Measurements from ENCODE around the gene PPP1R1A.

The PPP1R1A gene

DNA sequence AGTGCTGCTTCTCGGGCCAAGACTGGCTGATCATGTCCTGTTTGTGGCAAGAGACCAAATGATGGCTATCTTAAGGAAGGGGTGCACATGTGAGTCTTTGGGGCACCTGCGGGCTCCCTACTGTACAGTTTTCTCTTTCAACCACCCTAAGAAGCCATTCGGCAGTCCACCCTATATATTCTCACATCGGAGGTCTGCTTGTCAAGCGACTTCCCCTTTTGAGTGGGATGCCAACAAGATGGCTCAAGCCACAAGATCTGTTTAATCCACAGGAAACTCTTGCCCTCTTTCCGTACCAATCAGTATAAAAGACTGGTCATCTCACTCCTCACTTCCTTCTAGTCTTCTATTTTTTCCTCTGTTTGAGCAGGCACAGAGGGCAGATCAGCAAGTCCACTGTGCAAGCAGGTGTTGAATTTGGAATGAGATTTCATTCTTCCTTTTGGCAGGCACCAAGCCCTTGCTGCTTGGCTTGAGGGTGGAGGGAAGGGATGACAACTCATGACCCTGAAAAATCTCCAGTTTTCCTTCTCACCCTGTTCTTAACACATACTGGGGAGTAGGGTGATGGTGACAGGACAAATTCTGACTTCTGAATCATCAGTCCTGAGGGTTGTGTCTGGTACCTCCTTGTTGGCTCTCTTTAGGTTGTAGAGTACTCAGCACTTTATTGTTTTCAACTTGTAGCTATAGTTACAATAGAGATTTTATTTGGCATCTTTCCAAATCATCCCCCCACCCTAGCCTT, 28.6 kb upstream of the PPP1R1A start:
- Histone ChIP-seq H3K36me3 (ENCODE audit: control insufficient read depth, insufficient read depth, low read length) (no peaks in the 10 kb centered on the region), H3K4me1 (ENCODE audit: control insufficient read depth, insufficient read depth, low read length) (no peaks in the 10 kb centered on the region), H3K9ac (ENCODE audit: low read length) (no peak overlapping the region), H3K27me3 (ENCODE audit: control insufficient read depth, insufficient read depth, low read length) (no peaks in the 10 kb centered on the region), H3K27ac (ENCODE audit: low read depth, low read length) (no peak overlapping the region), H3K4me3 (ENCODE audit: low read length) (no peak overlapping the region)

DNA sequence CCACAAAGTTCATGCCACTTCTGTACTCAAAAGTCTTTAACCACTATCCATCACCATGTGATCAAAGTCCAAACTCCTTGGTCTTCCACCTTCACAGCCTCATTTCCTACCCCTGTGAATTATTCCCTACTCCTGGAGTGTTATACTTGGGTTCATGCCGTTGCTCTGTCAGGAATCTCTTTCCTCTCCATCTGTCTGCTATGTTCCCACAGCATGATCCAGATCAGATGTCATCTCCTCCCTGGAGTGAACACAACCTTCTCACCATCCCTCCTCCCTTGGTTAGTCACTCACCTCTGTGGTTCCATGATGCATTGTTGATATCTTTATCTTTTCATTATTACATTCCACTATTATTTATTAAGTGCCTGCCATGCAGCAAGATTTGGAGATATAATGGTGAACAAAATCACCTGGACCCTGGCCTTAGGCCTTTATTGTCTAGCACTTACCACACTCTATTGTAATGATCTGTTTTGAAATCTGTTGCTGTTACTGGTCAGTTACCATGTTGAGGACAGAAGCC, 23.8 kb upstream of the PPP1R1A start:
- Histone ChIP-seq H3K27me3 (ENCODE audit: control insufficient read depth, insufficient read depth, low read length) (no peaks in the 10 kb centered on the region), H3K4me1 (ENCODE audit: control insufficient read depth, insufficient read depth, low read length) (no peaks in the 10 kb centered on the region), H3K36me3 (ENCODE audit: control insufficient read depth, insufficient read depth, low read length) (no peaks in the 10 kb centered on the region), H3K27ac (ENCODE audit: low read depth, low read length) (no peak overlapping the region), H3K4me3 (ENCODE audit: low read length) (no peak overlapping the region), H3K9ac (ENCODE audit: low read length) (no peak overlapping the region)

DNA sequence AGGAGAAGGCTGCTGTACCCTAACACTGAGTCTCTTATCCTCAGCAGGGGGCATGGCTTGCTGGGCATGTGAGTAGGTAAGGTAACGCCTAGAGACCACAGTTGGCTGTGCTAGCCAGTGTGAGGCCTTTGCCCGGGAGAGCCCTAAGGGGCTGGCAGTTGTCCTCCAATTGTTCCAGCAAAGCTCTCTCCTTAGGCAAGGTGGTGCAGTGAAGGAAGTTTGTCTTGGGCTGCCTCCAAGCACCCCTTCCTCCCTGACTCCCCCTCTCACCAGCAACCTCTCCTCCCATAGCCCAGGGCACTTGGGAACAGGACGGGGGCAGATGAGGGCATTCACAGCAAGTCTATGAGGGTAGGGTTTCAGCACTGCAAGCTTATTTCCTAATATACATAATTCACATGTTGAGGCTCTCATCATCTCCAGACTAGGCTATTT, 23.3 kb upstream of the PPP1R1A start:
- H3K27me3 ChIP-seq (ENCODE audit: control insufficient read depth, insufficient read depth, low read length) = no peaks in the 10 kb centered on the region
- H3K9ac ChIP-seq (ENCODE audit: low read length) = no peak overlapping the region
- no peaks in the 10 kb centered on the region for H3K36me3 ChIP-seq (ENCODE audit: control insufficient read depth, insufficient read depth, low read length)
- no peaks in the 10 kb centered on the region for H3K4me1 ChIP-seq (ENCODE audit: control insufficient read depth, insufficient read depth, low read length)
- no peak overlapping the region for H3K4me3 ChIP-seq (ENCODE audit: low read length)
- no peak overlapping the region for H3K27ac ChIP-seq (ENCODE audit: low read depth, low read length)

DNA sequence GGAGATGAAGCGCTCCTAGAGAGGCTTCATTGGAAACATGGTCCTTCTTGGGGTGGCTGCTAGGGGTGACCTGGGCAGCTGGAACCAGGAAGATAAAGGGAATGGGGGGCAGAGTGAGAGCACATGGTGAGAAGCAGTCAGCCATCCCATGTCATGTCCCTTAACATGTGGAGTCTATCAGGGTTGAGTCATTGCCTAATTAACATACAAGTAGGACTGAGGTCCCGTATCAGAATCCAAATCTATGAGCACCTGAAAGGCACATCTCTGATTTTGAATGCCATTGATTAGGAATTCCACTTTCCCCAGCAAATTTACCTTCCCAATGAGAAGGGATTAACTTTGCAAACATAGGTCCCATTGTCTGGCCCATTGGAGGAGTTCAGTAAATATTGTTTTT, 20.3 kb upstream of the PPP1R1A start:
- no peaks in the 10 kb centered on the region for H3K27me3 ChIP-seq (ENCODE audit: control insufficient read depth, insufficient read depth, low read length)
- H3K4me1 ChIP-seq (ENCODE audit: control insufficient read depth, insufficient read depth, low read length) = no peaks in the 10 kb centered on the region
- H3K9ac ChIP-seq (ENCODE audit: low read length) = no peak overlapping the region
- H3K27ac ChIP-seq (ENCODE audit: low read depth, low read length) = no peak overlapping the region
- no peak overlapping the region for H3K4me3 ChIP-seq (ENCODE audit: low read length)
- H3K36me3 ChIP-seq (ENCODE audit: control insufficient read depth, insufficient read depth, low read length) = no peaks in the 10 kb centered on the region

DNA sequence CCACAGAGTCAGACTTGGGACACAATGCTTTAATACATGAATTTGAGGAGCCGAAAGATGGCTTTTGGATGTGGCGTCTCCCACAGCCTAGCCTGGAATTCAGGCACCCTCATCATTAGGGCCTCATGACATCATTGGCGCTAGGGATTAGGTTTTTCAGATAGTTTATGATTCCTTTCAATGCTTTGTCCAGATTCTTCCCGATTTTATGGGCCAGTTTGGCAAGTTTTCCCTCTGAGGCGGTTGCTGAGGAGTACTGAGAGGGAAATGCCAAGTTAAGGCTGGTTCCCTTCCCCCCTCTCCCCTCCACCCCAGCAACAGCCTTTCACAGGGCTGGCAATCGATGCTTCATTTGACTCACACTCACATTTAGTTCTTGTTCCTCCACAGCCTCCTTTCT, 19.7 kb upstream of the PPP1R1A start:
- Histone ChIP-seq H3K36me3 (ENCODE audit: control insufficient read depth, insufficient read depth, low read length) (no peaks in the 10 kb centered on the region), H3K27ac (ENCODE audit: low read depth, low read length) (no peak overlapping the region), H3K4me3 (ENCODE audit: low read length) (no peak overlapping the region), H3K9ac (ENCODE audit: low read length) (no peak overlapping the region), H3K4me1 (ENCODE audit: control insufficient read depth, insufficient read depth, low read length) (no peaks in the 10 kb centered on the region), H3K27me3 (ENCODE audit: control insufficient read depth, insufficient read depth, low read length) (no peaks in the 10 kb centered on the region)

DNA sequence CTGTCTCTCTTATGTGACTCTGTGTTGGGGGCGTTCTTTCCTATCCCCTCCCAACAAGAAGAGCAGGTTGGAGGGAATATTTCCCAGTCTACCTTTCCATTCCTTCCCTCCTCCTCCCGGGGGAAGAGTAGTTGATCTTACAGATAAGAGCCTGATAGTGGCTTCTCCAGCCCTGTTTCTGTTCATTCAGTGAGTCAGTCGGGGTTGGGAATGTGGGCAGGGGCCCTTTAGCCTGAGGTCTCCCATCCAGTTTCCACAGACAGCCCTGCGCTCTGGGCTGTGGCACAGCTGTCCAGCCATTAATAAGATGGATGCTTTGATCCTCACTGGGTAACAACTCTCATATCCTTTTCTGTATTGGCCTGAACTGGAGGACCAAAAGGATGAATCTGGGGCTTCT, 18.1 kb upstream of the PPP1R1A start:
- Histone ChIP-seq H3K4me1 (ENCODE audit: control insufficient read depth, insufficient read depth, low read length) (no peaks in the 10 kb centered on the region), H3K27ac (ENCODE audit: low read depth, low read length) (no peak overlapping the region), H3K9ac (ENCODE audit: low read length) (no peak overlapping the region), H3K27me3 (ENCODE audit: control insufficient read depth, insufficient read depth, low read length) (no peaks in the 10 kb centered on the region), H3K36me3 (ENCODE audit: control insufficient read depth, insufficient read depth, low read length) (no peaks in the 10 kb centered on the region), H3K4me3 (ENCODE audit: low read length) (no peak overlapping the region)

DNA sequence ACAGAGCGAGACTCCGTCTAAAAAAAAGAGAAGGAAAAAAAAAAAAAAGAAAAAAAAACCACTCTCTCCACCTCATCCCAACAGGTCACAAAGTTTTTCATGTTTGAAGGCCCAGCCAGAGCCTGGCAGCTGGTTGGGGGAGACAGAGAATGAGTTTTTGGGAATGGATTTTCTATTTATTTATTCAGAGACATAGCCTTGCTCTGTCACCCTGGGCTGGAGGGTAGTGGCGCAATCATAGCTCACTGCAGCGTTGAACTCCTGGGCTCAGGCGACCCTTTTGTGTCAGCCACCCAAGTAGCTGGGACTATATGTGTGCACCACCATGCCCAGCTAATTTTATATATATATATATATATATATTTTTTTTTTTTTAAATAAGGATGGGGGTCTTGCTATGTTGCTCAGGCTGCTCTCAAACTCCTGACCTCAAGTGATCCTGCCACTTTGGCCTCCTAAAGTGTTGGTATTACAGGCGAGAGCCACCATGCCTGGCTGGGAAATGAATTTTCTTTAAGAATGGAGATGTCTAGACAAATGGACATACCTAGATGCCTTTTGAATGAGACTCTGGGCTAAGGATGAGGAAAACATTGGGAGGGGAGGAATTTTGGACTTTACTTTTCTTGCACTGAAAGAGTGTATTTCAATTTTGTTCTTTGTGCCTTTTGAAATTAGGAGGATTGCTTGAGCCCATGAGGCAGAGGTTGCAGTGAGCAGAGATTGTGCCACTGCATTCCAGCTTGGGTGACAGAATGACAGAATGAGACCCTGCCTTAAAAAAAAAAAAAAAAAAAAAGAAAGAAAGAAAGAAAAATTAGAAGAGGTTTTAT, 16.9 kb upstream of the PPP1R1A start:
- H3K27ac ChIP-seq (ENCODE audit: low read depth, low read length) = no peak overlapping the region
- no peak overlapping the region for H3K9ac ChIP-seq (ENCODE audit: low read length)
- no peaks in the 10 kb centered on the region for H3K27me3 ChIP-seq (ENCODE audit: control insufficient read depth, insufficient read depth, low read length)
- H3K4me1 ChIP-seq (ENCODE audit: control insufficient read depth, insufficient read depth, low read length) = no peaks in the 10 kb centered on the region
- H3K4me3 ChIP-seq (ENCODE audit: low read length) = no peak overlapping the region
- H3K36me3 ChIP-seq (ENCODE audit: control insufficient read depth, insufficient read depth, low read length) = no peaks in the 10 kb centered on the region

DNA sequence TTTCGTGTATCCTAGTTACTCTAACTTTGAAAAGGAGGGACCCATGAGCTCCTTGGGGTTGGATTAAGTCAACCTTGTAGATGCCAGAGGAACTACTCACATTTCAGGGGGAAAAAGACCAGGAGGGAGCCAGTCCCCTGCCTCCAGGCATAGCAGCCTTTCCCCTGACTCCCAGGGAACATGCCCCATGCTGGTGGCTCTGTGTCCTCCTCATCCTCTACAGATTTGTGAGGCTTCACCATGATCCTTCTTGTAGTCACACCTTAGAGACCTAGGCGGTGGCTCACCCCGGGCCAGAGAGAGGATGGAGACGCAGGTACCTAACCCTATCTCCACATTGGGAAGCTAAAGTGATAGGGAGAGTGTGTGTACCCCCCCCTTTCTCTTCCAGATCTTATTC, 16.0 kb upstream of the PPP1R1A start:
- H3K4me1 ChIP-seq (ENCODE audit: control insufficient read depth, insufficient read depth, low read length) = no peaks in the 10 kb centered on the region
- no peaks in the 10 kb centered on the region for H3K27me3 ChIP-seq (ENCODE audit: control insufficient read depth, insufficient read depth, low read length)
- no peak overlapping the region for H3K27ac ChIP-seq (ENCODE audit: low read depth, low read length)
- H3K4me3 ChIP-seq (ENCODE audit: low read length) = no peak overlapping the region
- H3K36me3 ChIP-seq (ENCODE audit: control insufficient read depth, insufficient read depth, low read length) = no peaks in the 10 kb centered on the region
- H3K9ac ChIP-seq (ENCODE audit: low read length) = no peak overlapping the region

DNA sequence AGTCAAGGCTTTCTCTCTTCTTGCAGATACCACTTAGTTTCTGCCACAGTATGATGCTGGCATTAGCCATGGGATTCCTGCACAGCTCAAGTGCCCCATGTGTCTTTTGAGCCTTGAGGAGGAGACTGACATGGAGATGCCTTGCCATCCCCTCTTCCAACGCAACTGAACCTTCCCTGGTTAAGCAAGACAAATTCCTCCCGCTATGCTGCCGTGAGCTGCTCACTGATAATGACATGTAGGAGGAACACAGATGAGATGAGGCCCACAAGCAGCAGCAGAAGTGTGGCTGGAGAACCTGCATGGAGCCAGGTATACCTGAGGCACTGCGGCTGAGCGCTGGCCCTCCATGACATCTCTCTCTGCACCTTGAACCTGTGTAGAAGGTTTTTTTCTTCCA, 15.4 kb upstream of the PPP1R1A start:
- H3K36me3 ChIP-seq (ENCODE audit: control insufficient read depth, insufficient read depth, low read length) = no peaks in the 10 kb centered on the region

DNA sequence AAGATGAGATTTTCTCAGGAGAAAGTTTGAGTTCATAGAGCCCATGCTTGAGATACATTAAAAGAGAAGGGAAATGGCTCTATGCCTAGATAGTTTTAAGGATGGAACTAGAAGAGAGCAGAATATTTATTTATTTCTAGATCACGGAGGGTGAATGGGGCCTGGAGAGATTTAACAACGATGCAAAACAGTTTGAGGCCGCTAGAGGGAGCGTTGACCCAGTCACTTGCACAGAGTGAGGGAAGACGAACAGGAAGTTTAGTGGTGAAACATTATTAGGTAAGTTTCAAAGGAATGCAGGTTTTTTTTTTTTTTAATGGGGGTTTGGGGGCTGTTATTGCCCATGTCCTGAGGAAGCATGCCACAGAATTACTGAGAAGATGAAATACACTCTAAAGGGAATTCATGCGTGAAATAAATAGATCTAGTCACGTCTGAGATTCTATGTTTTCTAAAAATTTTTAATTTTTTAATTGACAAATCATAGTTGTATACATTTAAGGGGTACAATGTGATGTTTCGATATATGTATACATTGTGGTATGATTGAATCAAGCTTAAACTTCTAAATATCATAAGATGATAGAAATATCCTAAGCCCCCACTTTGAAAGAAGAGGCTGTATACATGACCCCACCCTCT, 14.8 kb upstream of the PPP1R1A start:
- no peaks in the 10 kb centered on the region for H3K27me3 ChIP-seq (ENCODE audit: control insufficient read depth, insufficient read depth, low read length)
- H3K27ac ChIP-seq (ENCODE audit: low read depth, low read length) = no peak overlapping the region
- H3K4me3 ChIP-seq (ENCODE audit: low read length) = no peak overlapping the region
- H3K36me3 ChIP-seq (ENCODE audit: control insufficient read depth, insufficient read depth, low read length) = no peaks in the 10 kb centered on the region
- no peak overlapping the region for H3K9ac ChIP-seq (ENCODE audit: low read length)
- no peaks in the 10 kb centered on the region for H3K4me1 ChIP-seq (ENCODE audit: control insufficient read depth, insufficient read depth, low read length)

More for the DNA sequence above, 15.4 kb upstream of the PPP1R1A start:
- Histone ChIP-seq H3K4me3 (ENCODE audit: low read length) (no peak overlapping the region), H3K4me1 (ENCODE audit: control insufficient read depth, insufficient read depth, low read length) (no peaks in the 10 kb centered on the region), H3K27ac (ENCODE audit: low read depth, low read length) (no peak overlapping the region), H3K9ac (ENCODE audit: low read length) (no peak overlapping the region), H3K27me3 (ENCODE audit: control insufficient read depth, insufficient read depth, low read length) (no peaks in the 10 kb centered on the region)

DNA sequence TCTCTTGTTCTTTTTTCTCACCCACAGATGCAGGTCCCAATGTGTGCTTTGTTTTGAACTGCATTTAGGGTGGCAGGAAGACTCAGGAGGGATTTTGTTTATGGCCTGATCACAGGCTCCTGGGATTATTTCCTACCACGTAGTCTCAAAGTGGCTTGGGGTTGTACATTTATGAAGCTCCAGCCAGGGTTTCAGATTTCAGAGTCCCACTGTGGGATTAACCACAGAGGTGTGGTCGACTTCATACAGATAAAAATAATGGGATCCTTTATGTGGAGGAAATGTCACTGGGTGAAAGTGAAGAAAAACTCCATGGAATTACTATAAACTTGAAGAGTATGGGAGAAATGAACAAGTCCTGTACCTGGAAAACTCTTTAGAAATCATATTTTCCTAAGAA, 14.2 kb upstream of the PPP1R1A start:
- H3K9ac ChIP-seq (ENCODE audit: low read length) = no peak overlapping the region
- H3K27ac ChIP-seq (ENCODE audit: low read depth, low read length) = no peak overlapping the region
- H3K36me3 ChIP-seq (ENCODE audit: control insufficient read depth, insufficient read depth, low read length) = no peaks in the 10 kb centered on the region
- H3K4me3 ChIP-seq (ENCODE audit: low read length) = no peak overlapping the region
- no peaks in the 10 kb centered on the region for H3K27me3 ChIP-seq (ENCODE audit: control insufficient read depth, insufficient read depth, low read length)
- no peaks in the 10 kb centered on the region for H3K4me1 ChIP-seq (ENCODE audit: control insufficient read depth, insufficient read depth, low read length)

DNA sequence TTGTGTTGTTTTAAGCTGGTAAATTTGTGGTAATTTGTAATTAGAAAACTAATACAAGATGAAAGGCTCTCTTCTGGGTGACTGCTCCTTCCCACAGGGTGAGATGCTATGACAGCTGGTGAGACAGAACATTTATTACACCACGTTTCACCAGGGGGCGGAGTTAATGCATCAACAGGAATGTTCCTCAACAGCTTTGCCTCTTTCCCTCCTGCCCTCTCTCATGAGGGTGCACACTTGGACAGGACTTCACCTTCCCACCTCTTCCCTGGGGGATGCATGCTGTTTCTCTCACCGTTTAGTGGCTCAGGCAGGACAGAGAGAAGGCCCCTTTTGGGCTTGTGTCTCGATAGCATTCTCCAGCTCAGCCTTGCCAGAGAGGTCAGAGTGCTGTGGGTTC, 13.4 kb upstream of the PPP1R1A start:
- H3K27ac ChIP-seq (ENCODE audit: low read depth, low read length) = no peak overlapping the region
- H3K4me1 ChIP-seq (ENCODE audit: control insufficient read depth, insufficient read depth, low read length) = no peaks in the 10 kb centered on the region
- no peaks in the 10 kb centered on the region for H3K36me3 ChIP-seq (ENCODE audit: control insufficient read depth, insufficient read depth, low read length)
- no peak overlapping the region for H3K4me3 ChIP-seq (ENCODE audit: low read length)
- no peak overlapping the region for H3K9ac ChIP-seq (ENCODE audit: low read length)
- no peaks in the 10 kb centered on the region for H3K27me3 ChIP-seq (ENCODE audit: control insufficient read depth, insufficient read depth, low read length)

Data from rectal smooth muscle tissue (tissue), 1 donor.